Neural crest cell (in vitro differentiated cells): Measurements from ENCODE around the gene ABCA13. TPM values are rescaled to one million over a fixed set of nuclear protein-coding genes. Genes with fewer than 3 reads are reported as not detected.

ENCODE experiments used
- DNase-seq: peaks from one replicate; pipeline ENCODE4 v3.0.0; 2021; ENCODE audit warnings: low read depth, mixed read lengths, low spot score
- H3K27ac Mint-ChIP-seq: one replicate; pipeline ENCODE4 v1.8.0; 2021; ENCODE audit warnings: mild to moderate bottlenecking, mixed read lengths; ENCODE audit not compliant: unreplicated experiment
- H3K27me3 Mint-ChIP-seq: 2 replicates; pipeline ENCODE4 v1.8.0; 2021; ENCODE audit warnings: low read depth, mild to moderate bottlenecking, mixed read lengths
- H3K36me3 Mint-ChIP-seq: 2 replicates; pipeline ENCODE4 v1.8.0; 2021; ENCODE audit warnings: low read depth, mild to moderate bottlenecking, mixed read lengths
- H3K4me1 Mint-ChIP-seq: 2 replicates; pipeline ENCODE4 v1.8.0; 2021; ENCODE audit warnings: mixed read lengths
- H3K4me3 Mint-ChIP-seq: one replicate; pipeline ENCODE4 v1.8.0; 2021; ENCODE audit warnings: mild to moderate bottlenecking, mixed read lengths
- H3K9me3 Mint-ChIP-seq: 2 replicates; pipeline ENCODE4 v1.8.0; 2021; ENCODE audit warnings: mixed read lengths
- total RNA-seq: library from RNA; stranded (reverse); gene quantifications from 2 replicates; pipeline ENCODE4 v1.2.1, GENCODE V29; 2021
- TF ChIP-seq, protein P1 (sequence below): fragments of 200-600 bp; sonication (generic); conservative IDR thresholded peaks from 2 replicates; pipeline ENCODE4 v1.5.0; 2021; ENCODE audit warnings: antibody characterized with exemption, mild to moderate bottlenecking

The ABCA13 gene
- total RNA-seq, 1 donor from 2014 or later = 0.89 TPM

DNA sequence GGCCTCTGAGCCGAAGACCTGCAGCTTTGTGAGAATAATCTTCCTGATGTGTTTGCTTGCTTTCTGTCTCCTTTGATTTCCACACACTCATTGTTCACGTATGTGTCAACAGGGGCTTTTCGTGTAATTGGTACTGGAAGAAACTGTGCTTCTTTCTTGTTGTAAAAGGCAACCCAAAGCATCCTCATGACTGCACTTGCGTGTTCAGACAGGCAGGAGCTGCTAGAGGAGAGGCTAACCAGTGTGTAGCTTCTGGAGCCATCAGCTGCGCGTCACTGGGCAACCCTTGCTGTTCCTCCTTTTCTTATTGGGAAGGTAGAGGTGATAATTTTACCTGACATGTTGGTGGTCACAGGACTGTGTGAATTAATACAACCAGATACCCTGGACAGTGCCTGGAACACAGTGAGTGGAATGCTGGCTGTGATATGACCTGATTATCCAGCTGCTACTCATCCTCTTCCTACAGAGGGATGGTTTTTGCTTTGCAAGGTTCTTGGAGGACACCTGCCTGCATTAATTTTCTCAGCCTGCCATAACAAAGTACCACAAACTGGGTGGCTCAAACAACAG is 213.0 kb downstream of the ABCA13 start:
- Mint-ChIP-seq H3K9me3 (no peaks in the 10 kb centered on the region), H3K27me3 (no peaks in the 10 kb centered on the region), H3K27ac (no peak overlapping the region), H3K36me3 (no peaks in the 10 kb centered on the region), H3K4me1 (peaks cover 8% of the 10 kb centered on the region), H3K4me3 (no peak overlapping the region)
- TF ChIP-seq, protein P1, sequence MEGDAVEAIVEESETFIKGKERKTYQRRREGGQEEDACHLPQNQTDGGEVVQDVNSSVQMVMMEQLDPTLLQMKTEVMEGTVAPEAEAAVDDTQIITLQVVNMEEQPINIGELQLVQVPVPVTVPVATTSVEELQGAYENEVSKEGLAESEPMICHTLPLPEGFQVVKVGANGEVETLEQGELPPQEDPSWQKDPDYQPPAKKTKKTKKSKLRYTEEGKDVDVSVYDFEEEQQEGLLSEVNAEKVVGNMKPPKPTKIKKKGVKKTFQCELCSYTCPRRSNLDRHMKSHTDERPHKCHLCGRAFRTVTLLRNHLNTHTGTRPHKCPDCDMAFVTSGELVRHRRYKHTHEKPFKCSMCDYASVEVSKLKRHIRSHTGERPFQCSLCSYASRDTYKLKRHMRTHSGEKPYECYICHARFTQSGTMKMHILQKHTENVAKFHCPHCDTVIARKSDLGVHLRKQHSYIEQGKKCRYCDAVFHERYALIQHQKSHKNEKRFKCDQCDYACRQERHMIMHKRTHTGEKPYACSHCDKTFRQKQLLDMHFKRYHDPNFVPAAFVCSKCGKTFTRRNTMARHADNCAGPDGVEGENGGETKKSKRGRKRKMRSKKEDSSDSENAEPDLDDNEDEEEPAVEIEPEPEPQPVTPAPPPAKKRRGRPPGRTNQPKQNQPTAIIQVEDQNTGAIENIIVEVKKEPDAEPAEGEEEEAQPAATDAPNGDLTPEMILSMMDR = no peak
- DNase-seq = no peak

DNA sequence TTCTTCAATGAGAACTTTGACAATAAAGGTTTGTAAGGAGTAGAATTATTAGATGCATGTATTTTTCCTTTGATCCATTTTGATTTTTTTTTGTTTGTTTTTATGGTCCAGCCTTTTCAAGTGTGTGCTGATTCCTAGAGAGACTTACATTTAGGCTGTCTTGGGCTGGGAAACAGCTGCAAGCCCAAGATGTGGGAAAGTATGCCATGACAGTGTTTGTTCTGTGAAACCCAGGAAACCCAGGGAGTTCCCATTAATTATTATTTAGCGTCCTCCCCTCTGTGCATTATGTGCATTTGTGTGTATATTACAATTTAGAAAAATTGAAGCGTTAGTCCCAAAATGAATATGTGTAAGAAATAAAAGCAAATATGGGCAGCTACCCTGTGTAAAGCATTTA is 216.7 kb downstream of the ABCA13 start:
- no peak for DNase-seq
- Mint-ChIP-seq H3K4me3 (no peak overlapping the region), H3K9me3 (peaks cover 3% of the 10 kb centered on the region), H3K36me3 (no peaks in the 10 kb centered on the region), H3K4me1 (no peaks in the 10 kb centered on the region), H3K27ac (no peak overlapping the region), H3K27me3 (no peaks in the 10 kb centered on the region)
- TF ChIP-seq, protein P1 = no peak

DNA sequence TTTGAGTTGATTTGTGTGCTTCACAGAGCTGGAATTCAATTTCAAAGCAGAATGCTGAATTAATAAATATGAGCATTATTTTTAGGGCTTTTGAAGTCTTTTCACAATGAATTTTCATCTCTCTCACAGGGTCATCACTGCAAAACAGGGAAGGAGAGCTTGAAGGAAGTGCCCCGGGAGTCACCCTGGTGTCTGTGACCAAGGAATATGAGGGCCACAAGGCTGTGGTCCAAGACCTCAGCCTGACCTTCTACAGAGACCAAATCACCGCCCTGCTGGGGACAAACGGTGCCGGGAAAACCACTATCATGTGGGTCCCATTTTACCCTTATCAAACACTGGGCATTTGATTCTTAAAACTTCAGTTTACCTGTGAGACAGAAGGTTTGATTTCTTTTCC is 217.7 kb downstream of the ABCA13 start:
- Mint-ChIP-seq H3K4me3 (no peak overlapping the region), H3K27me3 (no peaks in the 10 kb centered on the region), H3K9me3 (peaks cover 4% of the 10 kb centered on the region), H3K36me3 (no peaks in the 10 kb centered on the region), H3K4me1 (no peaks in the 10 kb centered on the region), H3K27ac (no peak overlapping the region)
- TF ChIP-seq, protein P1 = no peak
- DNase-seq = no peak

DNA sequence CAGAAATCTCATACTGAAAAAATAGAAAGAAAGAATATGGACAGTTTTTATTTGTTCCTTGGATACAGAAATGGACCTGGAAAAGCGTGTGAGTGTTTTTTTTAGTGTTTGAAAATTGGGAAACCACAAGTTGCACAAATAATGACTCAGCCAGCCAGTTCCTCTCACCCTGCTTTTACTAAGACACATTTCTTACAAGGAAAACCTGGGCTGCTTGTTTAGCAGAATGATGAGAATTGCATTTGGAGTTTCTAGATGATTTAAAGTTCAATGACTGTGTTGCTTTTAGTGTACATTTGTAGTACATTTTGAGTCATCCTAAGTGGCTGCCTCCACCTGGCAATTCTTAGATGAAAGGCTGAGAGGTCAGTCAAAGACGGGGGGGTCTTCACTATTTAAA is 218.7 kb downstream of the ABCA13 start:
- DNase-seq = no peak
- no peaks in the 10 kb centered on the region for H3K36me3 Mint-ChIP-seq
- H3K4me3 Mint-ChIP-seq = no peak overlapping the region
- H3K9me3 Mint-ChIP-seq = peaks cover 4% of the 10 kb centered on the region
- no peak overlapping the region for H3K27ac Mint-ChIP-seq
- no peaks in the 10 kb centered on the region for H3K4me1 Mint-ChIP-seq
- TF ChIP-seq, protein P1 = no peak
- no peaks in the 10 kb centered on the region for H3K27me3 Mint-ChIP-seq

DNA sequence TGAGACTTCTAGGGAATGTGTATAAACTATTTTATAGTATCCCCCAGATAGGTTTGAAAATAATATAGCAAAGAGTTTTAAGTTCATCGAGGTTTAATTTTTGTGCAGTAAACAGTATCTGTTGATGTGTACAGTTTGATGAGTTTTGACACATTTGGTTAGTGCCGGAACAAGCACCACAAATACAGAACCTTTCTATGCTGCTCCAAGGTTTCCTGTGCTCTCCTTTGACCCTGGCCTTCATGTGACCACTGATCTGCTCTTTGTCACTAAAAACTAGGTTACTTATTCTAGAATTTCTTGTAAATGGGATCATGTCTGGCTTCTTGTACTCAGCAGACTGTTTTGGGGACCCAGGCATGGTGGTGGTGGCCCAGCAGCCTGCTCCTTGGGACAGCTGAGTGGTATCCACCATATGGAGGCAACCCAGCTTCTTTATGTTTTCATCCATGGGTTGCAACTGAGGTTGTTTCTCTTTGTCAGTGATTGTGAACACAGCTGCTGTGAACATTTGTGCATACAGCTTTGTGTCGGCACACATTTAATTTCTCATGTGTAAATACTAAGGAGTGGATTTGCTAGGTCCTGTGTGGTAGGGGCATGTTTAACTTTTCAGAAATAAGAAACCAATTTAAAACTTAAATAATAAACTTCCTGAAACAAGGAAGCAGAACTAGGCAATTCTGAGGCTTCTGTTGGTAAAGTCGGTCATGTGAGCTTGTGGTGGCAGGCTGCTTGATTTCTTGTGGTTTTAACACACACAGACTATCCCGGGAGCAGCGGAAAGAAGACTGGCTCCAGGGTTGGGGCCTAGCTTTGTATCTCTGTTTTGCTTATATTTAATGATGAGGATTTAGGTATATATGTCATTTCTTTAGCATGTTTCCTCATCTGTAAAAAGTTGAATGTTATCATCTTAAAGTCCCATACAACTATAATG is 219.4 kb downstream of the ABCA13 start:
- no peak for DNase-seq
- no peak overlapping the region for H3K27ac Mint-ChIP-seq
- H3K4me3 Mint-ChIP-seq = no peak overlapping the region
- H3K27me3 Mint-ChIP-seq = no peaks in the 10 kb centered on the region
- TF ChIP-seq, protein P1 = no peak
- no peaks in the 10 kb centered on the region for H3K4me1 Mint-ChIP-seq
- H3K36me3 Mint-ChIP-seq = no peaks in the 10 kb centered on the region
- peaks cover 4% of the 10 kb centered on the region for H3K9me3 Mint-ChIP-seq
